ENCODE data around the gene CCND3.

The CCND3 gene

GRCh38 chr6:41941280-41942066, at the start of gene CCND3:
Gene CCND3 (minus strand): TSS chr6:41941808. CDS start chr6:41941649, 159 bp downstream.
- FAIRE-seq = no peak

- FAIRE-seq = no peak
Observed at GRCh38 chr6:41986339-41986738, 44.7 kb upstream of the CCND3 start.

DNA sequence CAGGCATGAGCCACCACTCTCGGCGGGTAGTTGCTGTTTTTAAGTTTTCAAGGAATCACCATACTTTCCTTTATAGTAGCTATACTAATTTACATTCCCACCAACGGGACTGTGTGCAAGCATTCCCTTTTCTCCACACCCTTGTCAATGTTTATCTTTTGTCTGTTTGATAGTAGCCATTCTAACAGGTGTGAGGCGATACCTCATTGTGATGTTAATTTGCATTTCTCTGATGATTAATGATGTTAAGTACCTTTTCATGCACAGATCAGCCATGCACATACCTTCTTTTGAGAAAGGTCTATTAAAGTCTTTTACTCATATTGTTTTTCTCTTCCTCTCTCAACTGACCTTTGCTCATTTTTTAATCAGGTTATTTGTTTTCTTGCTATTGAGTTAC, 43.0 kb upstream of the CCND3 start:
- no peak for FAIRE-seq

DNA sequence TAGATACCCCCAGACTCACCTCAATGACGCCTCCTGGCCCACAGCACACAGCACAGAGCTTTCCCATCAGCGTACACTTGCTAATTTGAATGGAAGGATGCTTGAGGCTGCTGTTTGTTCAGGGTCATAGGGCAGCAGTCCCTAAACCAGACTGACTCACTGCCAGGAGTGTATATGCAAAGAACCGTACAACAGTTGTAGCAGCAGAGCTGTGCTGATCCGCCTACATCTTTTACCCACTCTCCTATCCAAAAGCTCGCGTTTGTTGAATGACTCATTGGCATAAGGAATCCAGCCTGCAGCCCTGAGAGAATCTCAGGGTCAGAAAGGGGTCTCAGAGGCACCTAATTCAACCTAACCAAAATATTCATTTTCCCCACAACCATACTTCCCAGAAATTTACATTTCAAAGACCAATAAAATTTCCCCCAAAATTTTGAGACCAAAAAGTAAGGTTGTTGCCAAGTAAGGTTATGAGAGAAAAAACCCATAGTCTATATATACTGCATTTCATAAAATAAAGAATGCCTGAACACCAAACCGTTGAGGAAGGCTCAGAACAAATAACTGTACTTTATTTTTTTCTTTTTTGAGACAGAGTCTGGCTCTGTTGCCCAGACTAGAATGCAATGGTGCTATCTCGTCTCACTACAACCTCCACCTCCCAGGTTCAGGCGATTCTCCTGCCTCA, 35.3 kb upstream of the CCND3 start:
- FAIRE-seq = no peak

- no peak for FAIRE-seq
Observed at GRCh38 chr6:41975276-41975675, 33.7 kb upstream of the CCND3 start.

- FAIRE-seq = no peak
Observed at GRCh38 chr6:41974281-41974825, 32.7 kb upstream of the CCND3 start.

- no peak for FAIRE-seq
Observed at GRCh38 chr6:41972826-41973225, 31.2 kb upstream of the CCND3 start.

DNA sequence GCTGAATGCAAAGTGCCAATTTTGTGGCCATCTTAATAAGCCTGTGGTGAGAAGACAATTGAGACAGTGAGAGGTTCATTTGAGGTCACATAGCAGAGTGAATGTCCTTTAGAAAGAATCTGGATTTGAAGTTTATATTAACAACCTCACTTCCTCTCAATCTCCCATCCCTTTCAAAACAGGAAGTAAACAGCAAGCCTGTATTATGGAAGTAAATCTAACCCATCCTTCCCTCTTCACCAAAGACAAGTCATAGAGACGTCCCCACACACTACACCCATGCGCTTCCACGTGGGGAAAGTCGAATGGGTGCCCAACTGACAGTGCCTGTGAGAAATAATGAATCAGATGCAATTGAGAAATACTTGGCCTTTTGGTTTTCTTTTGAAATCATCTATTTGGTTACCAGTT, 28.8 kb upstream of the CCND3 start:
- FAIRE-seq = no peak

- no peak for FAIRE-seq
Observed at GRCh38 chr6:41967312-41968287, 26.0 kb upstream of the CCND3 start.

GRCh38 chr6:41966961-41967311, 25.3 kb upstream of the CCND3 start:
- no peak for FAIRE-seq

DNA sequence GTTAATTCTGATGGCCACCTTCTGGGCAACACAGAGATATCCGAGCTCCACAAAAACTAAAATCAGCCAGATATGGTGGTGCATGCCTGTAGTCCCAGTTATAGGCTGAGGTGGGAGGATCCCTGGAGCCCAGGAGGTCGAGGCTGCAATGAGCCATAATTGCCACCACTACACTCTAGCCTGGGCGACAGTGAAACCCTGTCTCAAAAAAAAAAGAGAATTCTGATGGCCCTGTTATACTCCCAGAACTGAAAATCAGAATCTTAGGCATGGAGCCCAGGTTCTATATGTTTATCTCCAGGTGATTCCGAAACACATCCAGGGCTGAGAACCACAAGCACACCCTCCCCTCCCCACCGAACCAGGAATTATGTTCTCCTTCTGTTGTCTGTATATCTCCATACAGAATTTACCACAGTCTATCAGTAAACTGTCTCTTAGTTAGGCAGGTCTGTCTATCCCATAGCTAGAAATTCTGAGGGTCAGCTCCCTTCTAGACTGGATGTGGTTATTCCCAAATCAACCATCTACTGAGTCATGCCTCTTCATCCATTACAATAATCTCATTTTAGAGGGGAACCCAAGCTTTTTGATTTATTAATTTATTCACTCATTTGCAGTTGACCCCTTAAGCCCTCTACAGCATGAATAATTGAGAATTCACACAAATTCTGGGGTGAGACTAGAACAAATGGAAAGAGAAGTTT, 24.8 kb upstream of the CCND3 start:
- FAIRE-seq = no peak

GRCh38 chr6:41965429-41966213, 24.0 kb upstream of the CCND3 start:
- no peak for FAIRE-seq

DNA sequence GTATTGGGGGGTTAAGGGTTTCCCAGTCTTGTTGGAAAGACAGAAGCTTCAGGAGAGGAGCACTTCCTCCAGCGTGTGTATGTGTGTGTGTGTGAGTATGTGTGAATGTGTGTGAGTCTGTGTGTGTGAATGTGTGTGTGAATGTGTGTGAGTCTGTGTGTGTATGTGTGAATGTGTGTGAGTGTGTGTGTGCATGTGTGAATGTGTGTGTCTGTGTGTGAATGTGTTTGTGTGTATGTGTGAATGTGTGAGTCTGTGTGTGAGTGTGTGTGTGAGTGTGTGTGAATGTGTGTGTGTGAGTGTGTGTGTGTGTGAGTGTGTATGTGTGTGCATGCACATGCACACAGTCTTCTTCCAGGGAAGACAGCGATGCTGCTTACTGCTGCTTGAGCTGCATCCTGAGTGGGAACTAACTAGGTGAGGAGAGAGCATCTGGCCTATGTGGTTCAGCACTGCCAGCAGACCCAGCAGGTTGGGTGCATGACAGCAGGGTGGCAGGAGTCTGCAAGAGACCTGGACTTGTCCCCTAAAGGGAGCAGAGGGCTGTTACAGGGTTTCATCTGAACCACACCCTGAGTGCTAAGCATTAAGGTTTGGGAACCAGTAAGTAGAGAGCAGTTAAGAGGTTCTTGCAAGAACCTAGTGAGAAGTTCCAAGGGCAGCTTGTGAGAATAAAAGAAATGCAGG, 22.7 kb upstream of the CCND3 start:
- no peak for FAIRE-seq

DNA sequence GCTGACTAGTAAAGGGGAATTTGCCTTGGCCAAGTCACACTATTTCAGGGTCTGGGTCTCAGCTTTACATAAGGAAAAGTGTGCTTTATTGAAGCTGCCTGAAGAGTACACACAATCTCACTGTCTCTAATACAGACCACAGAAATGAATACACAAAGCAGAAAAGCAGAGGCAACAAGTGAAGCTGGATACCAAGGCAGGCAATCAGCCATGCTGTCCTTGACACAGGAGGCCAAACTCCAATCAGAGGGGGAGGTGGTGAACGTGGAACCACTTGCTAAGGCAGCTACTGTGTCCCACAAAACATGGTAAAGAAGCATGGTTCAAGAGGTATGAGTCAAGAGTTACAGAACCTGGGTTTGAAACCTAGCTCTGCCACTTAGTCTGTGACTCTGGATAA, 21.8 kb upstream of the CCND3 start:
- no peak for FAIRE-seq

DNA sequence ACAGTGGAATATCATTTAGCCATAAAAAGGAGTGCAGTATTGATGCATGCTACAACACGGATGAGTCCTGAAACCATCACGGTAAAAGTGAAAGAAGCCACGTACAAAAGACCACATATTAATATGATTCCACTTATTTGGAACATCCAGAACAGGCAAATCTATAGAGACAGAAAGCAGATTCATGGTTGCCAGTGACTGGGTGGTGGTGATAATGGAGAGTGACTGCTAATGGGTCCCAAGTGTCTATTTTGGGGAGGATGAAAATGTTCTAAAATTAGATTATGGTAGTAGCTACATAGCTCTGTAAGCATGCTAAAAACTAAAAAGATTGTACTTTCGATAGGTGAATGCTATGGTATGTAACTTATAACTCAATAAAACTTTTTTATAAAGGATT, 18.4 kb upstream of the CCND3 start:
- no peak for FAIRE-seq

DNA sequence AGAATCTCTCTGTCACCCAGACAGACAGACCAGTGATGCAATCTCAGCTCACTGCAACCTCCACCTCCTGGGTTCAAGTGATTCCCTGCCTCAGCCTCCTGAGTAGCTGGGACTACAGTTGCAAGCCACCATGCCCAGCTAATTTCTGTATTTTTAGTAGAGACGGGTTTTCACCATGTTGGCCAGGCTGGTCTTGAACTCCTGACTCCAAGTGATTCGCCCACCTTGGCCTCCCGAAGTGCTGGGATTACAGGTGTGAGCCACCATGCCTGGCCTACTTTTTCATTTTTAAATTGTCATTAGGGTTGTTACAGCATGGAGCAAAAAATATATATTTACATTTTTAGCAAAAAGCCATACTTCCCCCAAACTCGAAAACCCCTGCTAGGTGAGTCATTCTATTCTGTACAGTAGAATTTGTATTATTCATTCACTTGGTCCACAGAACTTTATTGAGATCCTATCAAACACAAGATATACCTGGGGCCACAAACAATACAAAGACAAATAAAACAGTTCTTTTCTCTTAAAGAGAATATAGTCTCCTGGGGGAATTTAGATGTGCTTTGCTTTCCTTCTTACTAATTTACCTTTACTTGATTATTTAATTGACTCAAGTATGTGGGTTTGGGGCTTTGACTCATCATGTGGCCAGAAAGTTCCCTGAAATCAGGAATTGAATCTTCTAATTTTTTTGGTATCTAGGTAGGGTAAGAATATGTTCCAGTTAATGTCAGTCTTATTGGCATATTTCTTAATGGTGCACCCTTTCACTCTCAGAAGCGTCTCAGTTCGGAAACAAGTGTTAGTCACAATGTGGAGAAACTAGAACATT, 16.6 kb upstream of the CCND3 start:
- FAIRE-seq = no peak

DNA sequence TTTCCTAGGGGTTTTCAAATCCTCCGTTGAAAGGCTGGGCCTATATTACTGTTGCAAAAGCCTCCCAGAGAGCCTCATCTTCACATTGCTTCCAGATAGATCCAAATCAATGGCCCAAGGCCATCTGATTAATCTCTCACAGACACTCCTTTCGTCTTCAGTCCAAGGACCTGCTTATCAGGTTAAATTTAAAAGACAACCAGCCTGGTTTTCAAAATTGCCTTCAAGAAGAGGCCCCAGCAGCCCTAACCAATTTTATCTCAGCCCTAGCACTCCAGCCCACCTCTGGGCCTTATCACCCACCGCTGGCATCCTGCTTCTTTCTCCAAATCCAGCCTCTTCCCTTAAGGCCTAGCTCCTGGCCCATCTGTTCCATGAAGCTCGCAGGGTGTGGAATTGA, 15.5 kb upstream of the CCND3 start:
- no peak for FAIRE-seq

- FAIRE-seq = no peak
Observed at GRCh38 chr6:41955412-41955811, 13.8 kb upstream of the CCND3 start.

GRCh38 chr6:41954668-41955067, 13.1 kb upstream of the CCND3 start:
- no peak for FAIRE-seq

Measured in colon (tissue), 2 donors.